ENCODE data around the gene FBN2.

FBN2 gene

GRCh38 chr5:128212191-128212806, 325.7 kb downstream of the FBN2 start:
- Histone ChIP-seq H3K9me3 (ENCODE audit: control insufficient read depth, low read length) (no peaks in the 10 kb centered on the region), H3K4me1 (ENCODE audit: control insufficient read depth, insufficient read depth, low read length) (no peaks in the 10 kb centered on the region), H3K27me3 (ENCODE audit: control insufficient read depth, insufficient read depth, low read length, poor library complexity, severe bottlenecking) (no peaks in the 10 kb centered on the region), H3K4me3 (ENCODE audit: insufficient read depth, low read depth, low read length) (no peak overlapping the region), H3K36me3 (ENCODE audit: control insufficient read depth, insufficient read depth, low read length) (no peaks in the 10 kb centered on the region), H3K27ac (ENCODE audit: insufficient read depth, low read depth, low read length, poor library complexity, severe bottlenecking) (no peak overlapping the region)
- 81 to 93% methylated on average over 5 of the region's 5 CpGs for WGBS, 2 experiments

GRCh38 chr5:128208436-128208835, 329.6 kb downstream of the FBN2 start:
- Histone ChIP-seq H3K4me1 (ENCODE audit: control insufficient read depth, insufficient read depth, low read length) (no peaks in the 10 kb centered on the region), H3K9me3 (ENCODE audit: control insufficient read depth, low read length) (no peaks in the 10 kb centered on the region), H3K36me3 (ENCODE audit: control insufficient read depth, insufficient read depth, low read length) (no peaks in the 10 kb centered on the region), H3K27ac (ENCODE audit: insufficient read depth, low read depth, low read length, poor library complexity, severe bottlenecking) (no peak overlapping the region), H3K27me3 (ENCODE audit: control insufficient read depth, insufficient read depth, low read length, poor library complexity, severe bottlenecking) (no peaks in the 10 kb centered on the region), H3K4me3 (ENCODE audit: insufficient read depth, low read depth, low read length) (no peak overlapping the region)

Data from ectodermal cell (in vitro differentiated cells).